ENCODE data around the gene DSC1. TPM values are rescaled to one million over a fixed set of nuclear protein-coding genes. Genes with fewer than 3 reads are reported as not detected.
A peak's percentile ranks its signal among the peaks of the same experiment; 100 is the strongest.

The DSC1 gene
- 1 to 10 TPM in 1 of 2 experiments, under 1 TPM in 1; 0.93 to 1.1 TPM for total RNA-seq

- peaks cover 2% of the 10 kb centered on the region for H3K4me1 Mint-ChIP-seq
- no peaks in the 10 kb centered on the region for H3K27me3 Mint-ChIP-seq
- H3K27ac Mint-ChIP-seq, result peak within 1 kb of the TSS; percentile 80
- peak within 1 kb of the TSS; percentile 64 for H3K4me3 Mint-ChIP-seq
- no peak for DNase-seq
- H3K36me3 Mint-ChIP-seq, result no peaks in the 10 kb centered on the region
- peaks cover 3% of the 10 kb centered on the region for H3K9me3 Mint-ChIP-seq
Observed at GRCh38 chr18:31162825-31163435, at the start of gene DSC1. TSS of gene DSC1 (minus strand) at chr18:31162856. CDS start at chr18:31162594, 262 bp downstream.

- DNase-seq, result no peak
- H3K9me3 Mint-ChIP-seq, result peaks cover 3% of the 10 kb centered on the region
- H3K4me3 Mint-ChIP-seq, result no peak overlapping the region
- H3K27me3 Mint-ChIP-seq, result no peaks in the 10 kb centered on the region
- H3K4me1 Mint-ChIP-seq, result no peaks in the 10 kb centered on the region
- H3K36me3 Mint-ChIP-seq, result no peaks in the 10 kb centered on the region
- H3K27ac Mint-ChIP-seq, result no peak overlapping the region
Observed at GRCh38 chr18:31211047-31211446, 48.4 kb upstream of the DSC1 start.

GRCh38 chr18:31209041-31209440 lies 46.4 kb upstream of the DSC1 start:
- DNase-seq, result no peak
- Mint-ChIP-seq H3K9me3 (no peaks in the 10 kb centered on the region), H3K36me3 (no peaks in the 10 kb centered on the region), H3K4me1 (no peaks in the 10 kb centered on the region), H3K27ac (no peak overlapping the region), H3K27me3 (no peaks in the 10 kb centered on the region), H3K4me3 (no peak overlapping the region)

- no peak overlapping the region for H3K27ac Mint-ChIP-seq
- no peaks in the 10 kb centered on the region for H3K9me3 Mint-ChIP-seq
- H3K4me1 Mint-ChIP-seq, result no peaks in the 10 kb centered on the region
- no peaks in the 10 kb centered on the region for H3K36me3 Mint-ChIP-seq
- H3K27me3 Mint-ChIP-seq, result no peaks in the 10 kb centered on the region
- H3K4me3 Mint-ChIP-seq, result no peak overlapping the region
- no peak for DNase-seq
Observed at GRCh38 chr18:31207391-31207790, 44.7 kb upstream of the DSC1 start.

- no peaks in the 10 kb centered on the region for H3K4me1 Mint-ChIP-seq
- no peak for DNase-seq
- H3K27ac Mint-ChIP-seq, result no peak overlapping the region
- no peaks in the 10 kb centered on the region for H3K27me3 Mint-ChIP-seq
- H3K9me3 Mint-ChIP-seq, result no peaks in the 10 kb centered on the region
- no peak overlapping the region for H3K4me3 Mint-ChIP-seq
- H3K36me3 Mint-ChIP-seq, result no peaks in the 10 kb centered on the region
Observed at GRCh38 chr18:31206787-31207381, 44.2 kb upstream of the DSC1 start.

GRCh38 chr18:31206071-31206470 lies 43.4 kb upstream of the DSC1 start:
- H3K9me3 Mint-ChIP-seq, result no peaks in the 10 kb centered on the region
- H3K4me3 Mint-ChIP-seq, result no peak overlapping the region
- no peak overlapping the region for H3K27ac Mint-ChIP-seq
- no peaks in the 10 kb centered on the region for H3K27me3 Mint-ChIP-seq
- no peaks in the 10 kb centered on the region for H3K4me1 Mint-ChIP-seq
- DNase-seq, result no peak
- H3K36me3 Mint-ChIP-seq, result no peaks in the 10 kb centered on the region

GRCh38 chr18:31205273-31205672 lies 42.6 kb upstream of the DSC1 start:
- H3K4me1 Mint-ChIP-seq, result no peaks in the 10 kb centered on the region
- no peak overlapping the region for H3K27ac Mint-ChIP-seq
- H3K9me3 Mint-ChIP-seq, result peaks cover 2% of the 10 kb centered on the region
- no peaks in the 10 kb centered on the region for H3K36me3 Mint-ChIP-seq
- H3K4me3 Mint-ChIP-seq, result no peak overlapping the region
- no peaks in the 10 kb centered on the region for H3K27me3 Mint-ChIP-seq
- DNase-seq, result no peak

- Mint-ChIP-seq H3K9me3 (peaks cover 2% of the 10 kb centered on the region), H3K4me1 (no peaks in the 10 kb centered on the region), H3K36me3 (no peaks in the 10 kb centered on the region), H3K27me3 (no peaks in the 10 kb centered on the region), H3K27ac (no peak overlapping the region), H3K4me3 (no peak overlapping the region)
- no peak for DNase-seq
Observed at GRCh38 chr18:31204833-31205232, 42.2 kb upstream of the DSC1 start.

GRCh38 chr18:31204166-31204565 lies 41.5 kb upstream of the DSC1 start:
- no peaks in the 10 kb centered on the region for H3K36me3 Mint-ChIP-seq
- no peaks in the 10 kb centered on the region for H3K27me3 Mint-ChIP-seq
- no peak for DNase-seq
- no peak overlapping the region for H3K27ac Mint-ChIP-seq
- no peaks in the 10 kb centered on the region for H3K4me1 Mint-ChIP-seq
- H3K4me3 Mint-ChIP-seq, result no peak overlapping the region
- H3K9me3 Mint-ChIP-seq, result peaks cover 2% of the 10 kb centered on the region

- Mint-ChIP-seq H3K27ac (no peak overlapping the region), H3K27me3 (no peaks in the 10 kb centered on the region), H3K4me1 (no peaks in the 10 kb centered on the region), H3K9me3 (peaks cover 2% of the 10 kb centered on the region), H3K4me3 (no peak overlapping the region), H3K36me3 (no peaks in the 10 kb centered on the region)
- no peak for DNase-seq
Observed at GRCh38 chr18:31203794-31204148, 41.1 kb upstream of the DSC1 start.

GRCh38 chr18:31203096-31203793 lies 40.6 kb upstream of the DSC1 start:
- Mint-ChIP-seq H3K36me3 (no peaks in the 10 kb centered on the region), H3K9me3 (peaks cover 2% of the 10 kb centered on the region), H3K4me3 (no peak overlapping the region), H3K27me3 (no peaks in the 10 kb centered on the region), H3K4me1 (no peaks in the 10 kb centered on the region), H3K27ac (no peak overlapping the region)
- no peak for DNase-seq

- H3K27me3 Mint-ChIP-seq, result no peaks in the 10 kb centered on the region
- peaks cover 2% of the 10 kb centered on the region for H3K9me3 Mint-ChIP-seq
- no peak overlapping the region for H3K27ac Mint-ChIP-seq
- H3K4me1 Mint-ChIP-seq, result no peaks in the 10 kb centered on the region
- DNase-seq, result no peak
- no peaks in the 10 kb centered on the region for H3K36me3 Mint-ChIP-seq
- no peak overlapping the region for H3K4me3 Mint-ChIP-seq
Observed at GRCh38 chr18:31199190-31199769, 36.6 kb upstream of the DSC1 start.

- H3K9me3 Mint-ChIP-seq, result peaks cover 2% of the 10 kb centered on the region
- H3K4me1 Mint-ChIP-seq, result no peaks in the 10 kb centered on the region
Observed at GRCh38 chr18:31197676-31198075, 35.0 kb upstream of the DSC1 start.

GRCh38 chr18:31195063-31195462 lies 32.4 kb upstream of the DSC1 start:
- H3K4me1 Mint-ChIP-seq, result no peaks in the 10 kb centered on the region
- no peak for DNase-seq
- H3K27ac Mint-ChIP-seq, result no peak overlapping the region
- H3K9me3 Mint-ChIP-seq, result no peaks in the 10 kb centered on the region
- no peaks in the 10 kb centered on the region for H3K27me3 Mint-ChIP-seq
- no peak overlapping the region for H3K4me3 Mint-ChIP-seq
- no peaks in the 10 kb centered on the region for H3K36me3 Mint-ChIP-seq

More at GRCh38 chr18:31197676-31198075, 35.0 kb upstream of the DSC1 start:
- H3K27ac Mint-ChIP-seq, result no peak overlapping the region
- no peak for DNase-seq
- no peaks in the 10 kb centered on the region for H3K27me3 Mint-ChIP-seq
- H3K4me3 Mint-ChIP-seq, result no peak overlapping the region
- H3K36me3 Mint-ChIP-seq, result no peaks in the 10 kb centered on the region

GRCh38 chr18:31192086-31192776 lies 29.6 kb upstream of the DSC1 start:
- no peaks in the 10 kb centered on the region for H3K9me3 Mint-ChIP-seq
- no peaks in the 10 kb centered on the region for H3K36me3 Mint-ChIP-seq
- H3K27me3 Mint-ChIP-seq, result no peaks in the 10 kb centered on the region
- DNase-seq, result no peak
- H3K4me3 Mint-ChIP-seq, result no peak overlapping the region
- no peaks in the 10 kb centered on the region for H3K4me1 Mint-ChIP-seq
- H3K27ac Mint-ChIP-seq, result no peak overlapping the region

All from activated naive CD8-positive, alpha-beta T cell treated with anti-CD3 and anti-CD28 coated beads for 36 hours (primary cell).